ENCODE measurements around the gene FBXO4. TPM values are rescaled to one million over a fixed set of nuclear protein-coding genes. Genes with fewer than 3 reads are reported as not detected.

Gene FBXO4
- total RNA-seq, 1 experiment from 2014 or later, result 1.2 TPM

- no peak for DNase-seq
- H4K20me1 ChIP-seq (ENCODE audit: control insufficient read depth, insufficient read depth, insufficient read length), result no peaks in the 10 kb centered on the region
- no peaks in the 10 kb centered on the region for H3K9me3 ChIP-seq (ENCODE audit: control insufficient read depth, low read depth, low read length)
- H2BK15ac ChIP-seq (ENCODE audit: low read depth, low read length), result no peak overlapping the region
- H2BK12ac ChIP-seq (ENCODE audit: insufficient read length, low read depth, low read length), result no peak overlapping the region
- no peak overlapping the region for H2BK5ac ChIP-seq (ENCODE audit: insufficient read length, low read length)
- no peak overlapping the region for H2AFZ ChIP-seq (ENCODE audit: low read length)
- peaks cover 0 to 4% of the 10 kb centered on the region in 2 experiments; a peak in 1 of 4 replicates for H3K4me1 Mint-ChIP-seq
- H3K27ac Mint-ChIP-seq, result no peak overlapping the region
- no peak overlapping the region for H3K4me2 ChIP-seq (ENCODE audit: insufficient read depth, insufficient read length, low read length)
- H3K56ac ChIP-seq (ENCODE audit: insufficient read length, low read depth, low read length), result no peak overlapping the region
- H3K23me2 ChIP-seq (ENCODE audit: insufficient read length, low read depth, low read length, poor library complexity, severe bottlenecking), result no peaks in the 10 kb centered on the region
- no peaks in the 10 kb centered on the region for H3K79me2 ChIP-seq (ENCODE audit: insufficient read depth, low read length)
- H2BK20ac ChIP-seq (ENCODE audit: low read depth, low read length, poor library complexity, severe bottlenecking), result no peak overlapping the region
- H3K14ac ChIP-seq (ENCODE audit: insufficient read depth, low read length), result no peak overlapping the region
- no peak overlapping the region for H3K18ac ChIP-seq (ENCODE audit: insufficient read length, low read depth, low read length)
- no peak overlapping the region for H2BK120ac ChIP-seq (ENCODE audit: low read depth, low read length, poor library complexity, severe bottlenecking)
- H3K4me3 Mint-ChIP-seq, result no peak overlapping the region
- H3K9me3 Mint-ChIP-seq, result peaks cover 3 to 19% of the 10 kb centered on the region in 2 experiments
- H3K27me3 Mint-ChIP-seq (ENCODE audit: low read depth), result no peaks in the 10 kb centered on the region
- H2AK5ac ChIP-seq (ENCODE audit: insufficient read length, low read length), result no peak overlapping the region
- TF ChIP-seq CTCF (conservative IDR thresholded peaks at IDR 0.05), result 0 out of 3 replicates have a peak, but pooled peaks have one; percentile 11
- no peak overlapping the region for H3K9ac ChIP-seq (ENCODE audit: extremely low read depth, insufficient read length, low read length)
- no peaks in the 10 kb centered on the region for H3K4me1 ChIP-seq (ENCODE audit: insufficient read depth, low read length)
- H4K5ac ChIP-seq (ENCODE audit: insufficient read length, low read depth, low read length), result no peak overlapping the region
- H3T11ph ChIP-seq (ENCODE audit: low read length), result no peak overlapping the region
- H3K36me3 Mint-ChIP-seq (ENCODE audit: insufficient read depth in 1 of 3, low read depth in 3 of 3), result peaks cover 0 to 6% (median 0%) of the 10 kb centered on the region in 3 experiments; a peak in 2 of 7 replicates
- H4K8ac ChIP-seq (replicated peaks; ENCODE audit: insufficient read length, low read depth, low read length), result no peak overlapping the region
- no peak overlapping the region for H4K91ac ChIP-seq (ENCODE audit: insufficient read length, low read depth, low read length)
- no peak overlapping the region for H3K4ac ChIP-seq (ENCODE audit: low read depth, low read length)
- H3K23ac ChIP-seq (ENCODE audit: insufficient read length, low read depth, low read length), result no peak overlapping the region
- H3K27me3 ChIP-seq (ENCODE audit: insufficient read depth, low read length), result no peaks in the 10 kb centered on the region
- no peak overlapping the region for H3K27ac ChIP-seq (ENCODE audit: insufficient read length, low read depth, low read length)
- no peaks in the 10 kb centered on the region for H3K79me1 ChIP-seq (ENCODE audit: insufficient read depth, low read depth, low read length, poor library complexity, severe bottlenecking)
- WGBS (ENCODE audit: extremely low coverage, insufficient read length, low lambda C conversion rate), result 100% methylated on average over 2 of the region's 22 CpGs
Measured at GRCh38 chr5:41968153-41968723, 43.2 kb downstream of the FBXO4 start.

All from H9 (cell line).